ENCODE measurements around the gene UBR7. TPM values are rescaled to one million over a fixed set of nuclear protein-coding genes. Genes with fewer than 3 reads are reported as not detected.
A peak's percentile ranks its signal among the peaks of the same experiment; 100 is the strongest.
"Not testable (repeated sequence)": the region's sequence is repeated elsewhere in the genome, so short reads cannot be mapped to it uniquely, and the experiment has no call there.

The UBR7 gene
- total and polyA plus RNA-seq, 9 donors, result 20.6 to 29.5 (median 25.3) TPM

DNA sequence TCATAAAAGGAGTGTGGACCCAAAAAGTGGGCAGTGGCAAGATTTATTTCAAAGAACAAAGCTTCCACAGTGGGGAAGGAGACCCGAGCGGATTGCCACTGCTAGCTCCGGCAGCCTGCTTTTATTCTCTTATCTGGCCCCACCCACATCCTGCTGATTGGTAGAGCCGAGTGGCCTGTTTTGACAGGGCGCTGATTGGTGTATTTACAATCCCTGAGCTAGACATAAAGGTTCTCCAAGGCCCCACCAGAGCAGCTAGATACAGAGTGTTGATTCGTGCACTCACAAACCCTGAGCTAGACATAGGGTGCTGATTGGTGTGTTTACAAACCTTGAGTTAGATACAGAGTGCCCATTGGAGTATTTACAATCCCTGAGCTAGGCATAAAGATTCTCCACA is 37.4 kb upstream of the UBR7 start:
- H3K27me3 ChIP-seq (ENCODE audit: control insufficient read depth, insufficient read depth, low read length); DNase-seq; H3K9me3 ChIP-seq (replicated peaks; ENCODE audit: control insufficient read depth, low read depth, low read length); H3K4me1 ChIP-seq (ENCODE audit: control insufficient read depth, insufficient read depth, low read length); H3K4me3 ChIP-seq (ENCODE audit: low read length); H3K36me3 ChIP-seq (ENCODE audit: control insufficient read depth, insufficient read depth, low read length); H3K27ac ChIP-seq (ENCODE audit: low read length): not testable (repeated sequence)
- no CpG with 5 or more reads among the region's 6 CpGs for WGBS (ENCODE audit: insufficient coverage)

- H3K27ac ChIP-seq (ENCODE audit: low read length); H3K4me3 ChIP-seq (ENCODE audit: low read length); H3K27me3 ChIP-seq (ENCODE audit: control insufficient read depth, insufficient read depth, low read length); H3K4me1 ChIP-seq (ENCODE audit: control insufficient read depth, insufficient read depth, low read length); H3K36me3 ChIP-seq (ENCODE audit: control insufficient read depth, insufficient read depth, low read length); DNase-seq; H3K9me3 ChIP-seq (replicated peaks; ENCODE audit: control insufficient read depth, low read depth, low read length): not testable (repeated sequence)
- 91% methylated on average over 16 of the region's 20 CpGs for WGBS (ENCODE audit: insufficient coverage)
Measured at GRCh38 chr14:93170141-93170540, 36.9 kb upstream of the UBR7 start.

DNA sequence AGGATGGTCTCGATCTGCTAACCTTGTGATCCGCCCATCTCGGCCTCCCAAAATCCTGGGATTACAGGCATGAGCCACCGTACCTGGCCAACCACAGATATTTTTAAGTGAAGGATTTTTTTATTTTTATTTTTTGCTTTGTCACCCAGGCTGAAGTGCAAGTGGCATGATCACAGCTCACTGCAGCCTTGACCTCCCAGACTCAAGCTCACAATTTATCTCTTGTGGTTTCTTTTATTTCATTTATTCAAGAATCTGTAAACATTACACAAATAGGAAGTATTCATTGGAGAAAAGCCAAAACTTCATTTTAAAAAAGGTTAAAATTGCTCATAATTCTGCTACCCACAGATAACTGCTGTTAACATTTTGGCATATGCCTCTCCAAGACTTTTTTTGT is 35.7 kb upstream of the UBR7 start:
- no peaks in the 10 kb centered on the region for H3K4me1 ChIP-seq (ENCODE audit: control insufficient read depth, insufficient read depth, low read length)

GRCh38 chr14:93173943-93174395 is 33.1 kb upstream of the UBR7 start:
- WGBS (ENCODE audit: insufficient coverage), result 29% methylated on average over 5 of the region's 10 CpGs
- peak; percentile 20 for DNase-seq

More for the DNA sequence above, 35.7 kb upstream of the UBR7 start:
- H3K27me3 ChIP-seq (ENCODE audit: control insufficient read depth, insufficient read depth, low read length), result peaks cover 5% of the 10 kb centered on the region
- 83% methylated on average over 1 of the region's 4 CpGs for WGBS (ENCODE audit: insufficient coverage)
- H3K4me3 ChIP-seq (ENCODE audit: low read length), result no peak overlapping the region
- DNase-seq, result no peak
- no peaks in the 10 kb centered on the region for H3K36me3 ChIP-seq (ENCODE audit: control insufficient read depth, insufficient read depth, low read length)
- no peak overlapping the region for H3K27ac ChIP-seq (ENCODE audit: low read length)
- H3K9me3 ChIP-seq (replicated peaks; ENCODE audit: control insufficient read depth, low read depth, low read length), result no peaks in the 10 kb centered on the region

GRCh38 chr14:93174731-93175130 is 32.3 kb upstream of the UBR7 start:
- 58% methylated on average over 3 of the region's 5 CpGs for WGBS (ENCODE audit: insufficient coverage)
- not testable (repeated sequence) for H3K4me1 ChIP-seq (ENCODE audit: control insufficient read depth, insufficient read depth, low read length); DNase-seq; H3K4me3 ChIP-seq (ENCODE audit: low read length); H3K27ac ChIP-seq (ENCODE audit: low read length); H3K9me3 ChIP-seq (replicated peaks; ENCODE audit: control insufficient read depth, low read depth, low read length); H3K36me3 ChIP-seq (ENCODE audit: control insufficient read depth, insufficient read depth, low read length); H3K27me3 ChIP-seq (ENCODE audit: control insufficient read depth, insufficient read depth, low read length)

More at GRCh38 chr14:93173943-93174395, 33.1 kb upstream of the UBR7 start:
- peaks cover 5% of the 10 kb centered on the region for H3K27me3 ChIP-seq (ENCODE audit: control insufficient read depth, insufficient read depth, low read length)
- H3K9me3 ChIP-seq (replicated peaks; ENCODE audit: control insufficient read depth, low read depth, low read length), result no peaks in the 10 kb centered on the region
- no peaks in the 10 kb centered on the region for H3K36me3 ChIP-seq (ENCODE audit: control insufficient read depth, insufficient read depth, low read length)
- no peaks in the 10 kb centered on the region for H3K4me1 ChIP-seq (ENCODE audit: control insufficient read depth, insufficient read depth, low read length)
- H3K4me3 ChIP-seq (ENCODE audit: low read length), result no peak overlapping the region
- no peak overlapping the region for H3K27ac ChIP-seq (ENCODE audit: low read length)

DNA sequence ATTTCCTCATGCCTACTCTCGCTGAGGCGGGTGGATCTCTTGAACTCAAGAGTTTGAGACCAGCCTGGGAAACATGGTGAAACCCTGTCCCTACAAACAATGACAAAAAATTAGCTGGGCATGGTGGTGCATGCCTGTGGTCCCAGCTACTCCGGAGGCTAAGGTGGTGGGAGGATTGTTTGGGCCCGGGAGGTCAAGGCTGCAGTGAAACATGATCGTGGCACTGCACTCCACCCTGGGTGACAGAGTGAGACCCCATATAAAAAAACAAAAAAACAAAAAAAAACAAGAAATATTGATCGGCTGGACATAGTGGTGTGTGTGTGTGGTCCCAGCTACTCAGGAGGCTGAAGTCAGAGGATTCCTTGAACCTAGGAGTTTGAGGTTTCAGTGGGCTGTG is 31.6 kb upstream of the UBR7 start:
- no peaks in the 10 kb centered on the region for H3K36me3 ChIP-seq (ENCODE audit: control insufficient read depth, insufficient read depth, low read length)
- H3K9me3 ChIP-seq (replicated peaks; ENCODE audit: control insufficient read depth, low read depth, low read length), result no peaks in the 10 kb centered on the region
- no peak overlapping the region for H3K4me3 ChIP-seq (ENCODE audit: low read length)
- no CpG with 5 or more reads among the region's 6 CpGs for WGBS (ENCODE audit: insufficient coverage)
- peaks cover 5% of the 10 kb centered on the region for H3K27me3 ChIP-seq (ENCODE audit: control insufficient read depth, insufficient read depth, low read length)
- no peaks in the 10 kb centered on the region for H3K4me1 ChIP-seq (ENCODE audit: control insufficient read depth, insufficient read depth, low read length)
- DNase-seq, result no peak
- no peak overlapping the region for H3K27ac ChIP-seq (ENCODE audit: low read length)

GRCh38 chr14:93183596-93184317 is 23.3 kb upstream of the UBR7 start:
- WGBS (ENCODE audit: insufficient coverage), result 50% methylated on average over 14 of the region's 17 CpGs
- H3K27ac ChIP-seq (ENCODE audit: low read length), result no peak overlapping the region
- no peaks in the 10 kb centered on the region for H3K9me3 ChIP-seq (replicated peaks; ENCODE audit: control insufficient read depth, low read depth, low read length)
- no peaks in the 10 kb centered on the region for H3K27me3 ChIP-seq (ENCODE audit: control insufficient read depth, insufficient read depth, low read length)
- peaks cover 19% of the 10 kb centered on the region for H3K36me3 ChIP-seq (ENCODE audit: control insufficient read depth, insufficient read depth, low read length)
- H3K4me1 ChIP-seq (ENCODE audit: control insufficient read depth, insufficient read depth, low read length), result peaks cover 16% of the 10 kb centered on the region
- no peak for DNase-seq
- H3K4me3 ChIP-seq (ENCODE audit: low read length), result peak overlapping the region; percentile 78

- Histone ChIP-seq H3K9me3 (replicated peaks; ENCODE audit: control insufficient read depth, low read depth, low read length) (no peaks in the 10 kb centered on the region), H3K4me3 (ENCODE audit: low read length) (peak within 1 kb of the TSS; percentile 78), H3K27ac (ENCODE audit: low read length) (peak within 1 kb of the TSS; percentile 95), H3K36me3 (ENCODE audit: control insufficient read depth, insufficient read depth, low read length) (peaks cover 20% of the 10 kb centered on the region), H3K4me1 (ENCODE audit: control insufficient read depth, insufficient read depth, low read length) (peaks cover 16% of the 10 kb centered on the region), H3K27me3 (ENCODE audit: control insufficient read depth, insufficient read depth, low read length) (no peaks in the 10 kb centered on the region)
- DNase-seq, result peak; percentile 92
- WGBS (ENCODE audit: insufficient coverage), result under 1% methylated on average over 121 of the region's 124 CpGs
Measured at GRCh38 chr14:93184391-93185348, 22.4 kb upstream of the UBR7 start, which contains the start of the genes LYSET and MOAP1. LYSET (plus strand) TSS chr14:93185317; CDS start chr14:93185406, 89 bp downstream. MOAP1 (minus strand) TSS chr14:93184897; CDS start chr14:93184242, 655 bp downstream.

- peaks cover 20% of the 10 kb centered on the region for H3K36me3 ChIP-seq (ENCODE audit: control insufficient read depth, insufficient read depth, low read length)
- 0% methylated on average over 9 of the region's 10 CpGs for WGBS (ENCODE audit: insufficient coverage)
- peaks cover 16% of the 10 kb centered on the region for H3K4me1 ChIP-seq (ENCODE audit: control insufficient read depth, insufficient read depth, low read length)
- H3K4me3 ChIP-seq (ENCODE audit: low read length), result peak overlapping the region; percentile 78
- H3K27me3 ChIP-seq (ENCODE audit: control insufficient read depth, insufficient read depth, low read length), result no peaks in the 10 kb centered on the region
- peak overlapping the region; percentile 93 for H3K27ac ChIP-seq (ENCODE audit: low read length)
- DNase-seq, result no peak
- H3K9me3 ChIP-seq (replicated peaks; ENCODE audit: control insufficient read depth, low read depth, low read length), result no peaks in the 10 kb centered on the region
Measured at GRCh38 chr14:93185349-93185720, 21.7 kb upstream of the UBR7 start.

DNA sequence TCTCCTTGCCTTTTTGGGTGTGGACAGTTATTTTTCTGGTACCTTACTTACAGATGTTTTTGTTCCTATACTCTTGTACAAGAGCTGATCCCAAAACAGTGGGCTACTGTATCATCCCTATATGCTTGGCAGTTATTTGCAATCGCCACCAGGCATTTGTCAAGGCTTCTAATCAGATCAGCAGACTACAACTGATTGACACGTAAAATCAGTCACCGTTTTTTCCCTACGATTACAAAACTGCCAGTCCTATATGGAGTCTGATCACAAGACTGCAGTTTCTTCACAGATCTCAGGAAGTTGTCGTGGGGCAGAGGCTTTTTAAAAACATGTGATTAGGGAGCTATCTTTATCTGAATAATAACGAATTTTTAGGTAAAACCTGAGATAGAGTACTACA is 20.6 kb upstream of the UBR7 start:
- Histone ChIP-seq H3K36me3 (ENCODE audit: control insufficient read depth, insufficient read depth, low read length) (peaks cover 19% of the 10 kb centered on the region), H3K27me3 (ENCODE audit: control insufficient read depth, insufficient read depth, low read length) (no peaks in the 10 kb centered on the region), H3K27ac (ENCODE audit: low read length) (no peak overlapping the region), H3K4me1 (ENCODE audit: control insufficient read depth, insufficient read depth, low read length) (peaks cover 16% of the 10 kb centered on the region), H3K9me3 (replicated peaks; ENCODE audit: control insufficient read depth, low read depth, low read length) (no peaks in the 10 kb centered on the region), H3K4me3 (ENCODE audit: low read length) (no peak overlapping the region)
- WGBS (ENCODE audit: insufficient coverage), result 80% methylated on average over 4 of the region's 6 CpGs
- DNase-seq, result peak; percentile 25

Measured in muscle of leg (tissue), 11 donors.